CD4-positive, alpha-beta T cell treated with Interleukin-12 subunit alpha and Interleukin-12 subunit beta, for 1 hour (primary cell): ENCODE measurements around the gene GABARAP.

Experiments
- DNase-seq: peaks from one replicate; pipeline ENCODE4 v3.0.0-alpha.2; 2020

GABARAP gene

GRCh38 chr17:7239091-7240027, 2.9 kb downstream of the GABARAP start, which contains the start of gene PHF23:
TSS of gene PHF23 (minus strand) at chr17:7239457. CDS start at chr17:7239279, 178 bp downstream.
- DNase-seq: peak; percentile 99

GRCh38 chr17:7238420-7239090, 3.7 kb downstream of the GABARAP start:
- peak; percentile 58 for DNase-seq

- DNase-seq: peak; percentile 90
Observed at GRCh38 chr17:7237761-7238419, 4.4 kb downstream of the GABARAP start.

- DNase-seq: no peak
Observed at GRCh38 chr17:7237266-7237760, 4.9 kb downstream of the GABARAP start.

- no peak for DNase-seq
Observed at GRCh38 chr17:7236808-7237207, 5.4 kb downstream of the GABARAP start.

GRCh38 chr17:7235693-7236665, 6.3 kb downstream of the GABARAP start:
- DNase-seq: no peak

- DNase-seq: peak; percentile 96
Observed at GRCh38 chr17:7234083-7234951, 7.9 kb downstream of the GABARAP start, which contains the start of gene DVL2. TSS of gene DVL2 (minus strand) at chr17:7234517. CDS start at chr17:7234262, 255 bp downstream.

- no peak for DNase-seq
Observed at GRCh38 chr17:7233701-7234082, 8.6 kb downstream of the GABARAP start.

- DNase-seq: no peak
Observed at GRCh38 chr17:7232114-7232513, 10.1 kb downstream of the GABARAP start.

- DNase-seq: no peak
Observed at GRCh38 chr17:7229504-7229903, 12.7 kb downstream of the GABARAP start.

GRCh38 chr17:7228920-7229319, 13.3 kb downstream of the GABARAP start:
- no peak for DNase-seq

- no peak for DNase-seq
Observed at GRCh38 chr17:7226721-7227710, 15.2 kb downstream of the GABARAP start.

- no peak for DNase-seq
Observed at GRCh38 chr17:7225711-7226331, 16.4 kb downstream of the GABARAP start.

GRCh38 chr17:7224661-7225111, 17.6 kb downstream of the GABARAP start:
- no peak for DNase-seq

- no peak for DNase-seq
Observed at GRCh38 chr17:7224110-7224509, 18.1 kb downstream of the GABARAP start.

- no peak for DNase-seq
Observed at GRCh38 chr17:7223375-7223774, 18.9 kb downstream of the GABARAP start.

- DNase-seq: no peak
Observed at GRCh38 chr17:7222972-7223292, 19.3 kb downstream of the GABARAP start.

- DNase-seq: no peak
Observed at GRCh38 chr17:7222093-7222971, 19.9 kb downstream of the GABARAP start.
